Superior temporal gyrus (tissue), 1 donor: ENCODE results near the gene SMIM34.
"Not testable (repeated sequence)": the region's sequence is repeated elsewhere in the genome, so short reads cannot be mapped to it uniquely, and the experiment has no call there.

Experiments used
- DNase-seq: peaks from one replicate; pipeline ENCODE4 v3.0.0-alpha.2; 2016; ENCODE audit errors: extremely low spot score

The SMIM34 gene, protein sequence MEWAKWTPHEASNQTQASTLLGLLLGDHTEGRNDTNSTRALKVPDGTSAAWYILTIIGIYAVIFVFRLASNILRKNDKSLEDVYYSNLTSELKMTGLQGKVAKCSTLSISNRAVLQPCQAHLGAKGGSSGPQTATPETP

DNA sequence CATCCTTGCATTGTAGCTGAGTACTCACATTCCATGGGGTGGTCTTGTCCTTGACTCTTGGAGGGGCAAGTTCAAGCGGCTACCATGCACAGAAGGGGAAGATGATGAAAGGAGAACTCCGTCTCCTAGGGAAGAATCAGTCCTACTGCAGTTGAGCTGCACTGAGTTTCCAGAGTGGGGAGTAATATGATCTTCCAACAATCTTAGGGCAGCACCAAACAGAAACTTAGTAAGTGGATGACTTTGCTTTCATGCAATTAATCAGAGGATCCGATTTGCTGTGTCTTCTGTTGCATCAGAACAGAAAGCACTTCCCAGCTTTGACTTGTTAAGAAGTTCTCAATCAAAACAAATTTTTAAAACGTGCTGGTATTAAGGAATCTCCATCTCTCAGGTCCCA, at the start of gene SMIM34:
SMIM34 (minus strand) TSS at position 147 of the 400 bp plus-strand sequence; CDS start at position 35, 112 bp downstream.
- not testable (repeated sequence) for DNase-seq

GRCh38 chr21:34467333-34467732, 43.6 kb upstream of the SMIM34 start:
- not testable (repeated sequence) for DNase-seq

- DNase-seq: not testable (repeated sequence)
These were observed 35.7 kb upstream of the SMIM34 start for GRCh38 chr21:34459426-34459825.

- DNase-seq: not testable (repeated sequence)
These were observed 34.5 kb upstream of the SMIM34 start for GRCh38 chr21:34458266-34458665.

- DNase-seq: not testable (repeated sequence)
These were observed 32.4 kb upstream of the SMIM34 start for GRCh38 chr21:34456180-34456579.

DNA sequence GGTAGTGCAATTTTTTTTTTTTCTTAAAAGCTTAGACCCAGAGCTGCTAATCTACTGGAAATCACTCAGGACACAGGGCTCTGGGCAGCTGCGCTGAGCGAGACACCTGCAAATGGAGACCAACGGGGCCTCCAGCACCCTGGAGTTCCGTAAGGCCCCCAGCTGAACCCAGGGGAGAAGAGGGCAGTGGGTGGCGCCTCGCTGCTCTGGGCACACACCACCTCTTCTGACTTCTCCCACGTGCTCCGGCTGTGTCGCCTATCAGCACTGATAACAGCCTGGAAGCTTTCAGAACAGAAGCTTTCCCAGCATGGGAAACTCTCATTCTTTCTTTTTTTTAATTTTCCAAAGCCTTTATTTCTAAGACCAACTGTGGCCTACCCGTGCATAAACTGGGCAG, 31.9 kb upstream of the SMIM34 start:
- DNase-seq: not testable (repeated sequence)

DNA sequence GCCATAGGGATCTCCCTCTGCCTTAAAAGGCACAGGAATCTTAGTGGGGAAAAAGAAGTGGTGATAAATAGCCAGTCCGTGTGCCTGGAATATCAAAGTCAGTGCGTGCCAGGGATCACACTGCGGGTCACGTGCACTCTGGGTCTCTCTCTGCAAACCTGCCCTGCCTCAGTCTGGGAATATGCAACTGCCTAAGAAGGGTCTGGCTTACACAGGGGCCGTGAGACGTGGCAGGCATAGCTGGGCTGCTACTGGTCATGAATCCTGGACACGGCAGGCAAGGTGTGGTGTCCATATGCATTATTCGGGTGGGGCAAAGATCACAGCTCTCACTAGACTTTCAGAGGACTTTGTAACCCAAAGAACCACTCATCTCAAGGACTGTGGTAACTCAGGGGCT, 23.3 kb upstream of the SMIM34 start:
- DNase-seq: not testable (repeated sequence)

DNA sequence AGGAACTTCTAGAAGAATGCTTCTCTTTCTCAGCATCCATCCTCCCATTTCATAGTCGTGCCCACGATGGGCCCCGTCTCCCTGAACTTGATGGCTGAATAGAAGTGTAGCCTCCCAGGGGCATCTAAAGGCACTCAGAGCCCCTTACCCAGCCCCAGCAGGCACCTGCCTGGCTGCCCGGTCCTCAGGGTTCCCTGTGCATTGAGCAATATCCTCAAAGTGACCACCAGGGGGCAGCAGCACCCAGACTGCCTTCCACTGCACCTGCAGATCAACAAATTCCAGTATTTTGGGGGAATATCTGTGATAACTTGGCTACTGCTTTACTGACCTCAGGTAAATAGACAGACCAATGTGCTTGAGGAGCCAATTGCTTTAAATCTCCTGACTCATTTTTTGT, 19.7 kb upstream of the SMIM34 start:
- not testable (repeated sequence) for DNase-seq

GRCh38 chr21:34429710-34430109, 6.0 kb upstream of the SMIM34 start:
- DNase-seq: not testable (repeated sequence)

- DNase-seq: not testable (repeated sequence)
These were observed 4.7 kb upstream of the SMIM34 start for GRCh38 chr21:34428441-34428840.

GRCh38 chr21:34427339-34427738, 3.6 kb upstream of the SMIM34 start:
- DNase-seq: not testable (repeated sequence)

- not testable (repeated sequence) for DNase-seq
These were observed 6.2 kb downstream of the SMIM34 start for GRCh38 chr21:34417448-34418077.

DNA sequence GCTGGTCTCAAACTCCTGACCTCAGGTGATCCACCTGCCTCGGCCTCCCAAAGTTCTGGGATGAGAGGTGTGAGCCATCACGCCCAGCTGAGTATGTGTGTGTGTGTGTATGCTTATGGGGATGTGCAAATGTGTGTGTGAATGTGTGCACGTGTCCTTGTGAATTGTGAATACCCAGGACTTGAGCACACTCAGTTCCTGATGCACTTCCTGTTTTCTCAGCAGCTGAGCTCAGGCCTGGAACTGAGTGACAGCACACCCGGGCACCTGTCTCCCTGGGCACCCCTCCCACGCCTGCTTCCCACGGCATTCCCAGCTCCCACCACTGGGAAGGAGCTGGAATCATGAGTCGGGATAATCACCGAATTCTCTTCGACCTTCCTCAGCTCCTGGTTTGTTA, 16.5 kb downstream of the SMIM34 start:
- not testable (repeated sequence) for DNase-seq

DNA sequence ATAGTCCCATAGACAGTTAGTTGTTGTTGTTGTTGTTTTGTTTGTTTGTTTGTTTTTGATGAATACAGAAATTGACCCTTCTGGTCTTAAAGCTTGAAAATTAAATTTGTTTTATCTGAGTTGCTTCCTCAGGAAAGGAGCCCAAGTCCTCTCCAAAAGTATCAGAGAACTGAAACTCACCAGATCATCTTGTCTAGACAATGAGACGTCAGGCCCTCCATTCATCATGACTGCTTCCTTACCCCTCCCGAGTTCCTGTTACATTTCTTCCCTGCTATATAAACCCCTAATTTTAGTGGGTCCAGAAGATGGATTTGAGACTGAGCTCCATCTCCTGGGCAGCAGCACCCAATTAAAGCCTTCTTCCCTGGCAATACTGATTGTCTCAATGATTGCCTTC, 17.1 kb downstream of the SMIM34 start:
- not testable (repeated sequence) for DNase-seq

GRCh38 chr21:34406102-34406501, 17.6 kb downstream of the SMIM34 start:
- not testable (repeated sequence) for DNase-seq

- not testable (repeated sequence) for DNase-seq
These were observed 18.1 kb downstream of the SMIM34 start for GRCh38 chr21:34405686-34406085.

- not testable (repeated sequence) for DNase-seq
These were observed 19.0 kb downstream of the SMIM34 start for GRCh38 chr21:34404742-34405141.

GRCh38 chr21:34400522-34400921, 23.2 kb downstream of the SMIM34 start:
- DNase-seq: not testable (repeated sequence)

DNA sequence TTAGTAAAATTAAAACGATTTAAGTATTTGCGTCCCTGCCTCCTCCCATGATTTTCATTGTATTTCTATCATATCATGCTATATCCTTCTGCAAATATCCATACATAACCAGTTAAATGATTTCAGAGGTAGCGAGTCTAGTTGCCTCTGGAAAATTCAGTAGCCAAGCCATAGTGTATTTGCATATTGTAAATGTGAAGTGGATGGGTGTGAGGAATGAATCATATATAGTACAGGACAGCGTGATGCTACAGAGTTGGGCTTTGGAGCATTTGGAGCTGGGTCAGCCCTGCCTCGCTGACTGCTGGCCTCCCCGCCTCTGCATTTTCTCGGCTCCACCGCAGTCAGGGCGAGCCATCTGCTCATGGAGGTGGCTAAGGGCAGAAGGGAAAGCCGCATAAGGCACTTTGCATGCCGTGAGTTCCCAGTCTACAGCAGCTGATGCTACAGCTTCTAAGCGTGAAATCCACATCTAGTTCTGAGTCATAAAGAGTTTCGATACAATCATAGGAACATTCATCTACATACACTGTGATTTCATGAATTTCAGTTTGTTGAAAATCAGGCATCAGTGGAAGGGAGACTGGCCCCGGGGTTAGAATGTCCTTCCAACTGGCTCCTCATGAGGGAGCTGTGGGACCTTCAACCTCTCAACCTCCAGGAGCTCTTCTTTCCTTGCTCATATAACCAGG, 39.9 kb downstream of the SMIM34 start:
- not testable (repeated sequence) for DNase-seq

- not testable (repeated sequence) for DNase-seq
These were observed 40.6 kb downstream of the SMIM34 start for GRCh38 chr21:34383138-34383537.

GRCh38 chr21:34375619-34375972, 48.2 kb downstream of the SMIM34 start:
- not testable (repeated sequence) for DNase-seq

DNA sequence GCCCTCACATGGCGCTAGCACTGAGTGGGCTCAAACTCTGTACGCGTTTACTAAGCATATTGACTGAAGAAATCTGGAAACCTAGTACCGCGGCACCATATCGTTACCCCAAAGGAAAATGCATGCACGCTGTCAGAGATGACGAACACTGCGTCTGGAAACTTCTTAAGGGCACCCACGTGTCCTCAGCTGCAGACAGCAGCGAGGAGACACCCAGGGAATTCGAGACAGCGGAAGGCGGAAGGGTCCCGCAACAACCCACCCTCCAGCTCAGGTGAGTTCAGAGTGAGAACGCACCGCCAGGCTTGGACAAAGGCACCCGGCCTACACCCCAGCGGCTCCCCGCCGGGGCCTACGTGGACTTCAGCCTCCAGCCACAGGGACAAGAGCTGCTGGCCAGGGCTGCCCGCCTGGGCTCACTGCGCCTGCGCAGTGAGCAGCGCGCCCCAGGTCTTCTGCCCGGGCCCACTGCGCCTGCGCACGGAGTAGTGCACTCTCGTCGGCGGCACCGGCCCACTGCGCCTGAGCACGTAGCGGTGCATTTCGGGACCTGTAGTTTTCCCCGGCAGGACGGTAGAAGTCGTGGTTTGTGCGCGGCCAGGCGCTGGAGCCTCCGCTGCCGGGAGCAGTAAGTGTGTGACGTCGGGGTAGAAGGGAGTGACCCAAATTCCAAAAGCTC, 48.7 kb downstream of the SMIM34 start, which contains the start of gene SMIM11:
SMIM11 (plus strand) TSS at position 568 of the 679 bp plus-strand sequence. CDS start 3,998 bp downstream, outside the sequence.
- DNase-seq: not testable (repeated sequence)
